GM21381 (cell line): ENCODE data around the gene PCNA.
A peak's percentile ranks its signal among the peaks of the same experiment; 100 is the strongest.

Experiments
- ATAC-seq: cut with Tn5 transposase; IDR thresholded peaks from one replicate; pipeline ENCODE4 v1.9.1; 2021; ENCODE audit warnings: mild to moderate bottlenecking, moderate library complexity; ENCODE audit not compliant: unreplicated experiment

PCNA gene

DNA sequence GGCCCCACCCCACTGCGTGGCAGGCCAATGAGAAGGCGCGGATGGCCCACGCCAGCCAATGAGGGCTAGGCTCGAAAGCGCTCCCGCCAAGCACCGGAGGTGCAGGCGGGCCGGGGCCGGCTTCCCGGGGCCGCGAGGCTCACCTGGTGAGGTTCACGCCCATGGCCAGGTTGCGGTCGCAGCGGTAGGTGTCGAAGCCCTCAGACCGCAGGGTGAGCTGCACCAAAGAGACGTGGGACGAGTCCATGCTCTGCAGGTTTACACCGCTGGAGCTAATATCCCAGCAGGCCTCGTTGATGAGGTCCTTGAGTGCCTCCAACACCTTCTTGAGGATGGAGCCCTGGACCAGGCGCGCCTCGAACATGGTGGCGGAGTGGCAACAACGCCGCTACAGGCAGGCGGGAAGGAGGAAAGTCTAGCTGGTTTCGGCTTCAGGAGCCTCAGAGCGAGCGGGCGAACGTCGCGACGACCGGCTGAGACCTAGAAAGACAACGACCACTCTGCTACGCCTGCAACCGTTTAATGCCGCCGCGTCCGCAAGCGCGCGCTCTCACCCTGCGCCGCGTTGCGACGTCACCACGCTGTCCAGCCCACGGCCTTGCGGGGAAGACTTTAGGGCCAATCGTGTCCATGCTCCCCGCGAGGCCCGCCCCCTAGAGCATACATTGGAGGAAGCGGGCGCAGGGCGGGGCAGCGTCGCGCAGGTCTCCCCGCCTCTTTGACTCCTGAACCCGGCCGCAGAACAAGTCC lies at the start of gene PCNA:
Gene PCNA, minus strand, starts transcription at position 524 of the 750 bp plus-strand sequence. Its CDS starts 160 bp downstream, at position 364.
- peak; percentile 94 for ATAC-seq

DNA sequence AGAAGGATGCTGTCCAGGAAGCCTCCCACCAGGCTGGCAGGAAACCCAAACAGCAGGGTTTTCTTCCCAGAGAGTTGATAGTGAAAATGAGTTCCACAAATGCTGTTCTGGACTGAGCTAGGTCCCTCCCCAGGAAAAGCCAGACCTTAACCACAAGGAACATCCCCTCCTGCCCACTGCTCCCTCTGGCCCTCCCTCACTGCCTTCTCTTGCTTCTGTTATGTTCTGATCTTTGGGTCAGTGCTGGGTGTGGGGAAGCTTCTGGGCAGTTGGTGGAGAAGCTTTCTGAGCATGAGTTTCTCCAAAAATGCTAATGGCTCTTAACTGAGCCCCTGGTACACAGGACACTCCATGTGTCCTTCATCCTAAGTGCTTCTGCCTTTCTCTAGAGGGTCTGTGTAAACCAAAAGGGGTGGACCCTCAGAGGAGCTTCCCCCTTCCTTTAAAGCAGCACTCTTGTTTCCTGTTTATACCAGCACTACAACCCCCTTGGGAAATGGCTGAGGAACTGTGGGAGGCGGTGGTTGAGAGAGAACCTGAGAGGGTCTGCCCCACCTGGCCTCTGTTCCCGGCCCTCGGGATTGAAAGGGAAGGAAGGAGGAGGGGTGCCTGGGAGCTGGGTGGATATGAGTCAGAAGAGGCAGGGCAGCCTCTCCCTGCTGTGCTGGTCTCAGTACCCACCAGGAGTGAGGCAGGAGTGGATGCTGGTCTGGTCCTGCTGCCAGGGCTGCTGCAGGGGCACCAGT lies 49.1 kb upstream of the PCNA start:
- ATAC-seq: no peak

DNA sequence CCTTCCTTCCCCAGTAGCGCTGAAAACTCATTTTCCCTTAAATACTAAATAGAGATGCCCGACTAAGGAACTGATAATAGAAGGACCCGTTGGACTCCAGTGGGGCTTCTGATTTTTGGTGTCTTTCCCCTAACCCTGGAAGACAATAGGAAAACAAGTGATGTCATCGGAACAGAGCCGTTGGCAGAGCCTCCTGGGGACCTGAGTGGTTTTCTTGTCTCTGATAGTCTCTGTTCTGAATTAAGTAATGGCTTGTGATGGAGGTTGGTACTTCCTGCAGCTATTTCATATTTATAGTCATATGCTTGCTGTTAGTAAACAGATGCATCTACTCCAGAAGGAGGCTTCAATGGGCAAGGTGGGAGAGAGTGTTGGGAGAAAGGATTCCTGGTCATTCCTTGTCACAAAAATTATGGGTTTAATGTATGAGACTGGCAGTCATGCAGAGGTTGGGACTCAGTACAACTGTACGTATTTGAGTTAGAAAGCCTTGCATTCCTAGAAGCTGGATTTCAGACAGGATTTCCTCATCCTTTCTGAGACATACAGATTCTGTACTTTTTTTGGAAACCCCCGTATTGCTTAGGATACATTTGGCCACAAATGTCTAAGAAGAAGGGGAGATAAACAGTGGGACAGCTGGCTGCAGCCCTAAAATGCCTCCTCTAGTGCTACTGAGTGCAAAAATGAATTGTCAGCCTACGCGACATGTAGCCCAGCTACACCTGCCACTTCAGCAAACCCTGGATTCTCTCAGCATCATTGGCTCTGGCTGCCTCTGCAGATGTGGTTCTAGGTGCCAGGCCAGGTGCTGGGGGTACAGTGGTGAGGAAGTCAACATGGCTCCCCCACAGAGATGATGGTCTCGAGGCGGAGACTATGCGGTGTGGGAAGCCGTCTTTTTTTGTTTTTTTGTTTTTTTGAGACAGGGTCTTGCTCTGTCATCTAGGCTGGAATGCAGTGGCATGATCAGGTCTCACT lies 45.2 kb upstream of the PCNA start:
- ATAC-seq: no peak

DNA sequence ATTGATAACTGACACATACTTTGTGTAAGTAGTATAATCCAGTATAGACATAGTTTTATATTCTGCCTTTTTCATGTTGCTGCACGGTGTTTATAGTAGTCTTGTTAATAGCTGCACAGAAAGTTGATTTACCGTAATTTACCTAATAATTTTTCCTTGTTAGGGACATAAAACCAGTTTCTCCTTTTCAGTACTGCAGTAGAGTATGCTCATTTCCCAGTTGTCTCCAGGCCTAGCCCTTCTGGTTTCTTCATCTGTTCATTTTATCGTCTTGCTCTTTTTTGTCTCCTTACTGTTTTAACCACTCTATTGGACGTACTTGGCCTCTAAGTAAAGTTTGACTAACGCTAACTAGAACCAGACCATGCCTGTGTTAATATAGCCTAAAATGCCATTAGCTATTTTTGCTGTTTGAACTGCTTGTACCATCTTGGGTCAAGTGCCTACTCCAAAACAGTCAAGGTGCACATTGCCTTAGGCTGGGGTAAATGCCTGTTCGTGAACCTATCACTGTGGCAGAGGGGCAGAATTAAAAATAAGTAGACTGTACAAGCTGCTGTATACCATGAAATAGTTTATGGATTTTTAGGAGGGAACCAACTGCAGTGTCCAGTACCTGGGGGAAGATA lies 41.9 kb upstream of the PCNA start:
- no peak for ATAC-seq

DNA sequence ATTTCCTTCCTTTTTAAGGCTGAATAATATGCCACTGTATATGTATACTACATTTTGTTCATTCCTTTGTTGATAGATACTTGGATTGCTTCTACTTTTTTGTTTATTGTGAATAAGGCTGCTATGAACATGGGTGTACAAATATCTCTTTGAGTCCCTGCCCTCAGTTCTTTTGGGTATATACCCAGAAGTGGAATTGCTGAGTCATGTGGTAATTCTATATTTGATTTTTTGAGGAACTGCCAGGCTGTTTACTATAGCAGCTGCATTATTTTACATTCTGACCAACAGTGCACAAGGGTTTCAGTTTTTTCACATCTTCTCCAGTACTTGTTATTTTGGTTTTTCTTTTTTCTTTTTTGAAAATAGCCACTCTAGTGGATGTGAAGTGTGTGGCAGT lies 41.1 kb upstream of the PCNA start:
- ATAC-seq: no peak

DNA sequence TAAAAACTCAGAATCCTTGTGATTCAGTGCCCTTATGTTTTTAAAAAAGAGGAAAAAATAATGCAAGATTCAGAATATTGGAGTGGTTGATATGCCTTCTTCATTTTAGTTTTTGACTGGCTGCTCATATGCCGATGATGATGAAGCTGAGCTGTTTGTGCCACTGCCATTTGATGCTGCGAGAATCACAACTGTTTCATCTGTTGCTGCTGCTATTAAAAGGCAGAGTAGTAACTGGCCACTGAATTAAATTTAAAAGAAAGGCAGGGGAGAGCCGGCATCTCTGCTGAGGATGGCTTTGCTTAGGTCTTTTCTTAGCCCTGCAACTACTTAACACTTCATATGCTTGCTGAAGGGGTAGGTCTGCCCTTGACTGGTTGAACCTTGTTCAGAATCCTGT lies 40.2 kb upstream of the PCNA start:
- ATAC-seq: no peak

DNA sequence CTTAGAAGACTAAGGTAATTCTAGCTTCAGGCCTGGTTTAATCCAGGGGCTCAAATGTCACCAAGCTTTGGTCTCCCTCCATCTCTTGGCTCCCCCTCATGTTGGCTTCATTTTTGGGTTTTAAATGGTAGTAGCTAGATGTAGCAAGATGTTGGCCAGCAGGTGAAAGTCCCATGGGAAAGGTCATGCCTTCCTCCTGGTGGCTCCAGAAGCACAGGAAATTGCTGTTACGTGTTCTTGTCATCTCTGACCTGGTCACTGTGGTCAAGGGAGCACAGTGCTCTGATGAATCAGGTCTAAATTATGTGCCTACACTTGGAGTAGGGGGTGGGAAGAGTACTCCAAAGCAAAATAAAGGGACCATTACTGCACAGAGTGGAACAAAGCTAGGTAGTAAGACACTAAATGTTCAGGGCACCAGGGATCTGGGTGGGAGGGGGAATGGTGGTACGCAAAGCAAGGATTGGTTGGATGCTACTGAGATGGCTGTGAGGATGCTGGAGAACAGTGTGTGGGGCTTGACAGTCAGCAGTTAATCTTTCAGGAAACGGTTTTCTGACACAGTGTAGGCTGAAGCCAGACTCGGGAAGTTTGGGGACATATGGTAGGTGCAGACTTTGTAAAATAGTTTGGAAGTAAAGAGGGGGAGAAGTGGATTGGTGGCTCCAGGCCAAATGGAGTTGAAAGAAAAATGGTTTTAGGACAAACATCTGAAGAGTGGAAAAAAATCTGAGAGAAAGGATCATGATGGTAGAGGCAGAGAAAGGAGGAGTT lies 37.1 kb upstream of the PCNA start:
- ATAC-seq: no peak

DNA sequence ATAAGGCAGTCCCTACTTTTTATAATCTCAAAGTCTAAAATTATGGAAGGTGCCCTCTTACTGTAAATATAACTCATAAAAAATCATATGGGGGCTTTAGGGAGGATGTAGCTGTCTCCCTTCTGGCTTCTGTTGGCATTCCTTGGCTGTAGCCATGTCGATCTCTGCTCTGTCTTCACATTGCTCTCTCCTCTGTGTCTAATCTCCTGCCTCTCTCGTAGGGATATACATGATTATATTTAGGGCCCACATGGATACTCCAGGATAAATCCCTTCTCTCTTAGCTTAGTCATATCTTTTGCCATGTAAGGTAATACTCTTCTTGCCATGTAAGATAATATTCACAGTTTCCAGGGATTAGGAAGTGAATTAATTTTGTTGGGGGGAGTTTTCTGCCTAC lies 35.6 kb upstream of the PCNA start:
- no peak for ATAC-seq

DNA sequence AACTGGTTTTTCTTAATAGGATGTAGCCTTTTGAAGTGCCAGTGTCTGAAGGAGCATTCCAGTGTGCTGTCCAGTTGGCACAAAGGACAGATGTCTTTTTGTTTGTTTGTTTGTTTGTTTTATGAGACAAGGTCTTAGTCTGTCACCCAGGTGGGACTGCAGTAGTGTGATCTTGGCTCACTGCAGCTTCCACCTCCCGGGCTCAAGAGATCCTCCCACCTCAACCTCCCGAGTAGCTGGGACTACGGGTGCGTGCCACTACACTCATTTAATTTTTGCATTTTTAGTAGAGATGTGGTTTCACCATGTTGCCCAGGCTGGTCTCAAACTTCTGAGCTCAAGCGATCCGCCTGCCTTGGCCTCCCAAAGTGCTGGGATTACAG lies 34.8 kb upstream of the PCNA start:
- no peak for ATAC-seq

DNA sequence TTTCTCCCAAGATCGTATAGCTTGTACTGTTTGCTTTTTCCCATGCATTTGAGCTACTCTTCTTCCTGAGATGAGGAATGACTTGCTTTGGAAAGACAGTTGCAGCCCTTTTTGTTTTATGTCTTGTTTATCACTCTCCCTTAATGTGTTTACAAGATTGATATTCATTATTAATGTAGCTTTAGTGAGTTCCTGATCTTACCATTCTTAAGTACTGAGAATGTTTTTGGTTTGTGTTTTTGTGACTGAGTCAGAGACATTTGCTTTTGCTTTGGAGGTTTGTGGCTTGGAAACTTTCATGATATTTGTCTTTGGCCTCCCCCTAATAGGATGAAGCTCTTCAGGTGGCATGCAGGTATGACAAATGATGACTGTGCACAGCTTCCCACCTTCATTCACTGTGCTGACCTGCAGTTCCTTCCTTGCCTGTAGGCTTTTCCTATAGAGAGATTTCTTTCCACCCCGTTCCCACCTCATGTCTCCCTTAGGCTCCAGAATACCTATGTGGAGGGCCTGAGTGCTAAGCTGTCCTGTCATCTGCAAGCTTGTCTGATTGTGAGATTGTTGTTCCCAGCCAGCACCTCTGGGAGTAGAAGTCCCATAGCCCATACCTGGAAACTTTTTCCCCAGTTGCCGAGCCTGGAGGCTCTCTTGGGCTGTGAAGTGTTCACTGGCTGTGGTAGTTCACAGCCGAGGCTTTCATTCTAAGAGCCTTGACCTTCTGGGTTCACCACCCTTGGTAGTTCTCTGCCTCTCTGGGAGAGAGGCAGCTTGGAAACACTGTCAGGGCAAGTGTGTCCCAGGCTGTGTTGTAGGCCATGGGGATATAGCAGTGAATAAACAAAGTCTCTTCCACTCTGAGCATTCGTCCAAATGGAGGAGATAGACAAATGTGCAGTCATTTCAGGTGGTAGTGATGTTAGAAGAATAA lies 34.1 kb upstream of the PCNA start:
- no peak for ATAC-seq

DNA sequence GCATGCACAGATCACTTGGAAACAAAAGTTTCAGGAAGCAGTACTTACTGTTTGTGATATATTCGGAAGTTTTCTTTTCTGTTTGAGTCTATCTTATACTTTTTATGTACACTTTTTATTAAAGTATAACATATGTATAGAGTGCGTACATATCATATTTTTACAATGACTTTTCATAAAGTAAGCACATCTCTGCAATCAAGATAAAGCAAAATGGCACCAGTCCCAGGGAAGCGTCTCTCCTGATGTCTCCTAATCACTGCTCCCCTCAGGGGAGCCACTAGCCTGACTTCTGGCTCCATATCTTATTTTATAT lies 33.4 kb upstream of the PCNA start:
- ATAC-seq: no peak

DNA sequence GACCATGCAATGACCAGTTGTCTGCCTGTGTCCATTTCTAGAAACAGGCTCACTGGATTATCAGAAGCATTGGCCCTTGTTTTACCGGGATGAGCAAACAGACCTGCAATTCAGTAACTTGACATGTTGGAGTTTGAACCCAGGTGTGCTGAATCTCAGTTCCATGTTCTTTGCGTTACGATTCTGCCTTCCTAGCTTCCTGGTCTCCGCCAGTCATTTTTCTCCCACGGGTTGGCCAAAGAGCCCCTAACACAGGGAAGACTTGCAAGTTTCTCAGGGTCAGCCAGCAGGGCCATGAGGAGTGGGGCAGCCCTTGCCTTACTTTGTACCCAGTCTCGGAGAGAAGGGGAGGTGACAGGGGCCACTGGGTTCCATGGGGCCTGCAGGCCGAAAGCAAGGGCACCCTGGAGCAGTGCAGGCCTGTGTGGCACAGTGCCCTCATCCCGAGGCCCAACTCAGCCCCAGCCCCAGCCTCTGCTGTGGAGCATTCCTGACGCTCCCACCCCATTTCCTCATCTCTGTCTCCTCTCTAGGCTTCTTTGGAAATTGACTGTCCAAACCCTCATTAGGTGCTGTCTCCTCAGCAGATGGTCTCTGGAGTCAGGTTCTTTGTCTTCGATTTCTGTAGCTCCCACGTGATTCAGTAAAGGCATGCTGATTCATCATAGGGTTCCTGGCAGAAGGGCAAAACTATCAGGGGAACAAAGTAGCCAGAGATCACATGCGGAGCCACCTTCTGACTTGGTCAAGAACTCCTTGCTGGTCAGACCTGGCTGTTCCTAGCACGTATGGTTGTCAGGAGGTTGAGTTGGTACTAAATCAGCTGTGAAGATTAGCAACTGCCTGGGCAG lies 30.7 kb upstream of the PCNA start:
- ATAC-seq: no peak

DNA sequence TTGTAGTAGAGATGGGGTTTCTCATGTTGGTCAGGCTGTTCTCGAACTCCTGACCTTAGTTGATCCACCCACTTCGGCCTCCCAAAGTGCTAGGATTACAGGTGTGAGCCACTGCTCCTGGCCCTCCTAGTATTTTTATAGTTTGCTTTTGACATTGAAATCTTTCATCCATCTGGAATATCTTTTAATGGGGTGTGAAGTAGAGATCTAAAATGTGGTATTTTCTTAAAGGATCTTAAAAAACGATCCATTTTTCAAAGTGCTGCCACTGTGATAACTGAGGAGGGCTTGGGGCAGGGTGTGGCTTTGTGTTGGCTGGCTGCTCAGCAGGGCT lies 30.1 kb upstream of the PCNA start:
- ATAC-seq: no peak

DNA sequence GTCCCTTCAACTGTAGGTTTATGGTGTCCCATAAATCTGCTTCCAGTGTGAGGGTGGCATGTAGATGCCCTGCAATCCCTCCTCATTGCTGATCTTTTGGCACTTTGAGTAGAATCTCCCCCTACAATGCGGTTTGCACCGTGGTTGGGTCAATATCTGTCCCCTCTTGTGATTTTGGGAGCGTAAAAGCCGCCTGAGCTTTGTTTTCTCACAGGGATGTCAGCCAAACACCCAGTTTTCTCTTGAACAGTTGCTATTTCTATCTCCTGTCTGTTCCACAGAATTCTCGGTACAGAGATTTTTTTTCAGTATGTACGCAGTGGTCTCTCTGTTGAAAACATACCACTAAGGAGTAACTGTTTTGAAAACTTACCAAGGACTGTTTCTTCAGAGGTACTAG lies 28.8 kb upstream of the PCNA start:
- no peak for ATAC-seq

DNA sequence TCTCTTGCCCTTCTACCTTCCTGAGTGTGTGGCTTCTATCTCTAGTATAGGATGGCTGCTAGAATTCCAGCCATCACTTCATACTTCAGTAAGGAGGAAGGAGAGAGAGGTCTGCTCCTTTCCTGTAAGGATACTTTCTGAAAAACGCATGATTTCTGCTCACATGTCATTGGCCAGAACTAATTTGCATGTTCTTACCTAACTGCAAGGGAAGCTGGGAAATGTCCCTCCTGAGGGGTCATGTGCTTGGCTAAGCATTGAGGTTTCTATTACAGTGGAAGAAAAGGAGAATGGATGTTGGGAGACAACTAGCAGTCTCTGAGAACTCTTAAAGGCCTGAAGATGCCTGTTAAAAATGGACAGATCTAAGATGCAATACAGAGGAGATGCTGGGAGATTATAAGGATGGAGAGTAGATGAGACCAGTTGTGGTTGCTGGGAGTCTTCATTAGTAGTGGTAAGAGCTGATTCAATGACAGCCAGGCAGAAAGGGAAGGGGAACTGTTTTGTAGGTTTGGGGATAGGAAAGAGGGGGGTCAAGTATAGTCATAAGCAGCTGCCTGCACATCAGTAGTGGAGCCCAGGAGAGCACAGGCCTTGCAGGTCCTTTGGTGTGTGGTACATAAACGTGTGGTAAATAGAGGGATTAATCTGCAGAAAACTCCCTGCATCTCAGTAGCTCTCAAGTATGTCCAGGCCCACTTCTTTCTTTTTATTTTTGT lies 27.3 kb upstream of the PCNA start:
- no peak for ATAC-seq

DNA sequence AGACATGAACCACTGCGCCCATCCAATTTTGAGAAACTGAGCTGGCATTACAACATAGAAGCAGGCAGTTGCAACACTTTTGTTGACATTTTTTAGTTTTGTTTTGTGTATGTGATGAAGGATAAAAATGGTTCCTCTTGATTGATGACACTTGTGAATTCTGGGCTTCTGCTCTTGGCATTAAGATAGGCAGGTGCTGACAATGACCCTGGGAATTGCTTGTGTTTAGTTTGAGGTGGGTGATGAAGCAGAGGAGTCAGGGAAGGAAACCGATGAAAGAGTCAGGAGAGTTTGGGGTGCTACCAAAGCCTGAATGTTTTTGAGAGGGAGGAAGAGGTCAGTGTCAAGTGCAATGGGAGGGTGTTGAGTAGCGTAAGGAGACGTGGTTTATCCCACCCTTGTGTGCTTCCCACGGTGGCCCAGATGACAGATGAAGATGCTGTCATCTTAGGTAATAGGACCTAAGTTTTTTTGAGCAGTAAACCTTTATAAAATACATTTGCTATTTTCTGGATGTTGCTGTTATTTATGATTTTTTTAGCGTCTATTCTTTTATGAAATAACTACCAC lies 26.4 kb upstream of the PCNA start:
- no peak for ATAC-seq

DNA sequence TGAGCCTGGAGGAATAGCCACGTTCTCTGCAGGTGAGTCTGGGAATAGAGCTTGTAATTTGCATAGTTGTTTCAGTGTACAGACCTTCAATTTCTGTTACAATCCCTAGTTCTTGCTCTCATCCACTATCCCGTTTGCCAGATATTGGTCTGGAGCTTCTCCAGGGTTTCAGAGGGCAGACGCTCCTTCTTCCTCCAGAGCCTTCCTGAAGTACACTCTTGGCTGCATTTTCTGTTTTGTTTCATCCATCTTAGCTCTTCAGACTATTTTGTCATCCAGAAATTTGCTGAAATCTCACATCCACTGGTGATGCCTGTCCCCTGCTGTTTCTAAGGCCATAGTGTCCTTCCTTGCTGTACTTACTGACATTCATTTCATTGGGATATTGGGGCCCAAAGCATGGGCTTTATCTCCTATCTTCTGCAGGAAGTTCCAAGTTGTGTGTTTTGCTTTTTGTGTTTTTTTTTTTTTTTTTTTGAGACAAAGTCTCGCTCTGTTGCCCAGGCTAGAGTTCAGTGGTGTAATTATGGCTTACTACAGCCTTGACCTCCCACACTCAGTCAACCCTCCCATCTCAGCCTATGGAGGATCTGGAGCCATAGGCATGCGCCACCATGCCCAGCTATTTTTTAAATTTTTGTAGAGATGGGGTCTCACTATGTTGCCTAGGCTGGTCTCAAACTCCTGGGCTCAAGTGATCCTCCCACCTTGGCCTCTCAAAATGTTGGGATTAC lies 25.8 kb upstream of the PCNA start:
- ATAC-seq: no peak
